PC-9 (cell line): ENCODE measurements around the gene ENG. TPM values are rescaled to one million over a fixed set of nuclear protein-coding genes. Genes with fewer than 3 reads are reported as not detected.
A peak's percentile ranks its signal among the peaks of the same experiment; 100 is the strongest.

Source experiments
- BruUV-seq: library from RNA; stranded (reverse); fragments of 400-500 nt; replicated peaks from 2 replicates; lab custom pipeline; 2021; lab: Mats Ljungman, UMichigan
- CTCF ChIA-PET: fragments of 300-600 bp; sonication (Branson Sonifier 250); formaldehyde crosslinking; loops from one replicate; lab custom pipeline; 2022; ENCODE audit warnings: antibody characterized with exemption; lab: Charles Lee
- POLR2A ChIA-PET: fragments of 300-600 bp; sonication (Branson Sonifier 250); formaldehyde crosslinking; loops from one replicate; lab custom pipeline; 2022; ENCODE audit warnings: antibody characterized with exemption; ENCODE audit not compliant: unreplicated experiment; lab: Charles Lee
- DNase-seq, 2 experiments: peaks; one replicate each; pipeline versions ENCODE4 v3.0.0 to v3.0.0-alpha.2; 2015 to 2022; ENCODE audit warnings: mixed read lengths in 1 of 2
- H2AFZ ChIP-seq: fragments of 200-600 bp; sonication (generic); 2 replicates; pipeline ENCODE4 v1.8.1; 2017; ENCODE audit warnings: antibody characterized with exemption
- H3F3A ChIP-seq: fragments of 200-600 bp; sonication (generic); 2 replicates; pipeline ENCODE4 v1.8.1; 2017; ENCODE audit warnings: antibody characterized with exemption, mild to moderate bottlenecking, low read depth; ENCODE audit not compliant: insufficient read depth
- H3K27ac ChIP-seq: fragments of 200-600 bp; sonication (generic); 2 replicates; pipeline ENCODE4 v1.6.1; 2016; ENCODE audit warnings: mixed run types
- H3K27me3 ChIP-seq: fragments of 200-600 bp; sonication (generic); 2 replicates; pipeline ENCODE4 v1.6.1; 2016; ENCODE audit warnings: low read depth, mixed run types; ENCODE audit not compliant: insufficient read depth
- H3K36me3 ChIP-seq: fragments of 200-600 bp; sonication (generic); 2 replicates; pipeline ENCODE4 v1.6.1; 2016; ENCODE audit warnings: low read depth, mixed run types
- H3K4me1 ChIP-seq: fragments of 200-600 bp; sonication (generic); replicated peaks from 2 replicates; pipeline ENCODE4 v1.6.1; 2016; ENCODE audit warnings: mixed run types; ENCODE audit not compliant: insufficient read depth
- H3K4me2 ChIP-seq: fragments of 200-600 bp; sonication (generic); 2 replicates; pipeline ENCODE4 v1.6.1; 2017; ENCODE audit warnings: mixed run types
- H3K4me3 ChIP-seq: fragments of 200-600 bp; sonication (generic); 2 replicates; pipeline ENCODE4 v1.6.1; 2016; ENCODE audit warnings: mixed run types
- H3K79me2 ChIP-seq: fragments of 200-600 bp; sonication (generic); 2 replicates; pipeline ENCODE4 v1.6.1; 2017; ENCODE audit warnings: low read depth, mixed run types
- H3K9me2 ChIP-seq: fragments of 200-600 bp; sonication (generic); 2 replicates; pipeline ENCODE4 v1.8.1; 2017; ENCODE audit warnings: mild to moderate bottlenecking; ENCODE audit not compliant: insufficient read depth
- H3K9me3 ChIP-seq: fragments of 200-600 bp; sonication (generic); 2 replicates; pipeline ENCODE4 v1.8.1; 2016; ENCODE audit warnings: low read depth; ENCODE audit not compliant: insufficient read depth
- H4K20me1 ChIP-seq: fragments of 200-600 bp; sonication (generic); 2 replicates; pipeline ENCODE4 v1.8.1; 2017; ENCODE audit not compliant: insufficient read depth
- EZH2 ChIP-seq: fragments of 200-600 bp; sonication (generic); IDR thresholded peaks from 2 replicates; pipeline ENCODE4 v1.8.0; 2017; ENCODE audit warnings: antibody characterized with exemption, low read depth
- intact Hi-C: fragments of 100-400 bp; cut with micrococcal nuclease; formaldehyde crosslinking; loops from one replicate; pipeline ENCODE4 v1.10.0; 2022; ENCODE audit not compliant: unreplicated experiment
- total RNA-seq: library from RNA; stranded (reverse); gene quantifications from 2 replicates; pipeline ENCODE4 v1.2.3, GENCODE V29; 2021
- TF ChIP-seq, protein P1 (sequence below): fragments of 200-600 bp; sonication (generic); conservative IDR thresholded peaks from 2 replicates; pipeline ENCODE4 v1.6.1; 2017; ENCODE audit warnings: mixed run types, antibody characterized with exemption, mild to moderate bottlenecking, moderate library complexity

The ENG gene
- total RNA-seq, 1 experiment from 2014 or later: 23.1 TPM

DNA sequence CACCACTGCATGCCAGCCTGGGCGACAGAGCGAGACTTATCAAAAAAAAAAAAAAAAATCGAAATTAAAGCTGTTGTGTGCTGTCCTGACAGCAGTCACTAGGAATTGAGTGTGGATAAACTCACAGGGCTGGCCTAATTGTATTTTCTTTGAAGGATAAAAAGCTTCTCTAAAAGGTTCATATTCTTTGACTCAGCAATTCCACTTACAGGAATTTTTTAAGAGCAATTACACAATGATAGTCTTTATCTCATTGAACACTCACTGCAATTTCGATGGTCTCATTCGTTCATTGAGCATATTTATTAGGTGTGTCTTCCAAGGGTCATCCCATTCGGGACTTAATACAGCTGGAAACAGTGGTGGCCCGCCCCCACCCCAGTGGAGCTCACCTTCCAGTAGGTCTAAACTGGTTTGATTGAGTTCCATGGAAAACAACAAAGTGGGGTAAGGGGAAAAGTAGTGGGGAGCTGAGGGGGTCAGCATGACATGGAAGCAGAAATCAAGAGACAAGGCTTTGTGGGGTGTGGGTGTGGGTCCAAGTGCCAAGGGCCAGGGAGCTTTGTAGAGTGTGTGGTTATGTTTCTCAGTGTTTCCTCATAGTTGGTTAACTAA lies 61.9 kb downstream of the ENG start:
- no TSS peak for BruUV-seq
- Histone ChIP-seq H3K4me2 (no peak overlapping the region), H3K4me3 (no peak overlapping the region), H3K36me3 (peaks cover 27% of the 10 kb centered on the region), H3F3A (peaks cover 73% of the 10 kb centered on the region), H4K20me1 (peaks cover 51% of the 10 kb centered on the region), H3K27me3 (no peaks in the 10 kb centered on the region), H3K27ac (no peak overlapping the region), H3K4me1 (peaks cover 2% of the 10 kb centered on the region; the same call in 1 of the 2 replicates), H3K9me3 (no peaks in the 10 kb centered on the region), H3K9me2 (no peaks in the 10 kb centered on the region), H3K79me2 (peaks cover 30% of the 10 kb centered on the region), H2AFZ (no peak overlapping the region)
- ChIA-PET CTCF (interaction anchor here (0.6 to 0.7 kb wide), 2 partner anchors 48 to 69 kb away, joined by 4 to 5 read pairs; no protein-coding TSS in a partner anchor), POLR2A (interaction anchor here (0.6 to 0.7 kb wide), 2 partner anchors 9 to 322 kb away, joined by 3 to 19 read pairs; no protein-coding TSS in a partner anchor)
- TF ChIP-seq, protein P1, sequence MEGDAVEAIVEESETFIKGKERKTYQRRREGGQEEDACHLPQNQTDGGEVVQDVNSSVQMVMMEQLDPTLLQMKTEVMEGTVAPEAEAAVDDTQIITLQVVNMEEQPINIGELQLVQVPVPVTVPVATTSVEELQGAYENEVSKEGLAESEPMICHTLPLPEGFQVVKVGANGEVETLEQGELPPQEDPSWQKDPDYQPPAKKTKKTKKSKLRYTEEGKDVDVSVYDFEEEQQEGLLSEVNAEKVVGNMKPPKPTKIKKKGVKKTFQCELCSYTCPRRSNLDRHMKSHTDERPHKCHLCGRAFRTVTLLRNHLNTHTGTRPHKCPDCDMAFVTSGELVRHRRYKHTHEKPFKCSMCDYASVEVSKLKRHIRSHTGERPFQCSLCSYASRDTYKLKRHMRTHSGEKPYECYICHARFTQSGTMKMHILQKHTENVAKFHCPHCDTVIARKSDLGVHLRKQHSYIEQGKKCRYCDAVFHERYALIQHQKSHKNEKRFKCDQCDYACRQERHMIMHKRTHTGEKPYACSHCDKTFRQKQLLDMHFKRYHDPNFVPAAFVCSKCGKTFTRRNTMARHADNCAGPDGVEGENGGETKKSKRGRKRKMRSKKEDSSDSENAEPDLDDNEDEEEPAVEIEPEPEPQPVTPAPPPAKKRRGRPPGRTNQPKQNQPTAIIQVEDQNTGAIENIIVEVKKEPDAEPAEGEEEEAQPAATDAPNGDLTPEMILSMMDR: no peak
- TF ChIP-seq EZH2: no peak
- DNase-seq: peak in 1 of 2 experiments; percentile 21
- intact Hi-C loops: no loop called here

DNA sequence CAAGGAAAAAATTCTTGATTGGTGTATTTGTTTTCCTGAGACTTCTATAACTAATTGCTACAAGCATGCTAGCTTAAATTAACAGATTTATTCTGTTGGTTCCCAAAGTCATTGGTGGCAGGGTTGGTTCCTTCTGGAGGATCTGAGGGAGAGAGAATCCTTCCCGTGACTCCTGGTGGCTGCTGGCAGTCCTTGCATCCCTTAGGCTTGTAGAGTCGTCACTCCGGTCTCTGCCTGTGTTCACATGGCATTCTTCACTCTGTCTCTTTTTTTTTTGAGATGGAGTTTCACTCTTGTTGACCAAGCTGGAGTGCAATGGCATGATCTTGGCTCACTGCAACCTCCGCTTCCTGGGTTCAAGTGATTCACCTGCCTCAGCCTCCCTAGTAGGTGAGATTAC lies 63.4 kb downstream of the ENG start:
- H4K20me1 ChIP-seq: peaks cover 65% of the 10 kb centered on the region
- H3K79me2 ChIP-seq: peaks cover 44% of the 10 kb centered on the region
- H3F3A ChIP-seq: peaks cover 63% of the 10 kb centered on the region
- BruUV-seq: no TSS peak
- POLR2A ChIA-PET: interaction anchor here (0.6 kb wide), 2 partner anchors 63 to 125 kb away, joined by 4 read pairs; no protein-coding TSS in a partner anchor
- no peaks in the 10 kb centered on the region for H3K27me3 ChIP-seq
- H3K4me2 ChIP-seq: no peak overlapping the region
- H3K36me3 ChIP-seq: peaks cover 30% of the 10 kb centered on the region
- TF ChIP-seq, protein P1: no peak
- TF ChIP-seq EZH2: no peak
- H3K9me3 ChIP-seq: no peaks in the 10 kb centered on the region
- DNase-seq: no peak
- H3K4me3 ChIP-seq: no peak overlapping the region
- peaks cover 8% of the 10 kb centered on the region for H3K4me1 ChIP-seq
- no peaks in the 10 kb centered on the region for H3K9me2 ChIP-seq
- no peak overlapping the region for H3K27ac ChIP-seq
- H2AFZ ChIP-seq: no peak overlapping the region
- CTCF ChIA-PET: no interaction called here
- intact Hi-C loops: no loop called here

DNA sequence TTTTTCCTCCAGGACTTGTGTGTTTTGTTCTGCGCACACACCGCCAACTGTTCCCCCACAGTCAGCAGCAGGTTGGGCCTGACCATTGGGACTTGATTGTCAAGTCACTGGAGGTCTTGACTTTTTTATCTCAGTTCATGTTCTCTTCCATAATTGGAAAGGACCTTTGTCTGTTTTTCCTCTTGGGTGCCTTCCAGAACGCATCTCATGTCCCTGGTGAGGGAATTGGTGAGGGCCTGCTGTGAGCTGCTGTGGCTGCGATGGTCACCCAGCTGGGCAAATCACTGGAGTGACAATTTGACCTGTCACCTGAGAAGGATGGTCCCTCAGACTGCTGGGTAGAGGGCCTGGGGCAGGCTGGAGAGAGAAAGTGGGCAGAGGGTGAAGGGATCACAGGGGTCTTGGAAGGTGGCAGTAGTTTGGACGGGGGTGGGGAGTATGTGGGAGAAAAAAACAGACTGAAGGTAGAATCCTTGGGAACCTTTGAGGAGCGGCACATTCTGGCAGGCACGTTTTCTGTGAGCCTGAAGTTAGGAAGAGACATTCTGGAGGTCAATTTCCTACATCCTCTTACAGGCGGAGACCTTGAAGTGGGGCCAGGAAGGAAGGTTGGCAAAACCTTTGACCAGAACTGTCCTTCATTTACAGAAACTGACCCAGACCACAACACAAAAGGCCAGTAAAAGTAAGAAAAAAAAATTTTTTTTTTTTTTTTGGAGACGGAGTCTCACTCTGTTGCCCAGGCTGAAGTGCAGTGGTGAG lies 64.2 kb downstream of the ENG start:
- H3K4me1 ChIP-seq: peaks cover 8% of the 10 kb centered on the region
- POLR2A ChIA-PET: interaction anchor here (0.6 kb wide), 1 partner anchor 64 kb away, joined by 4 read pairs; no protein-coding TSS in a partner anchor
- no TSS peak for BruUV-seq
- H3K27me3 ChIP-seq: no peaks in the 10 kb centered on the region
- peaks cover 46% of the 10 kb centered on the region for H3K79me2 ChIP-seq
- no peak overlapping the region for H3K4me3 ChIP-seq
- CTCF ChIA-PET: no interaction called here
- no peaks in the 10 kb centered on the region for H3K9me2 ChIP-seq
- peaks cover 30% of the 10 kb centered on the region for H3K36me3 ChIP-seq
- no peak for DNase-seq
- intact Hi-C loops: no loop called here
- H3K4me2 ChIP-seq: no peak overlapping the region
- no peak overlapping the region for H2AFZ ChIP-seq
- no peak for TF ChIP-seq EZH2
- TF ChIP-seq, protein P1: no peak
- no peak overlapping the region for H3K27ac ChIP-seq
- no peaks in the 10 kb centered on the region for H3K9me3 ChIP-seq
- peaks cover 65% of the 10 kb centered on the region for H4K20me1 ChIP-seq
- peaks cover 55% of the 10 kb centered on the region for H3F3A ChIP-seq
